HCT116 (cell line): ENCODE results near the gene FCRL6.

Source experiments
- EGR1 ChIP-seq: IDR thresholded peaks from 2 replicates; pipeline ENCODE4 v1.6.1; 2012; ENCODE audit warnings: low read depth
- EZH2 ChIP-seq: fragments of 200-600 bp; sonication (generic); IDR thresholded peaks from 2 replicates; pipeline ENCODE4 v1.6.1; 2017; ENCODE audit warnings: antibody characterized with exemption, mixed run types
- EZH2phosphoT487 ChIP-seq: fragments of 200-600 bp; IDR thresholded peaks from 2 replicates; pipeline ENCODE4 v1.6.1; 2018; ENCODE audit warnings: antibody characterized with exemption, borderline replicate concordance
- POLR2A ChIP-seq: IDR thresholded peaks from 2 replicates; pipeline ENCODE4 v1.7.0; 2011; ENCODE audit warnings: borderline replicate concordance; ENCODE audit not compliant: insufficient read depth, insufficient read length; ENCODE audit errors: extremely low read depth
- POLR2AphosphoS5 ChIP-seq: IDR thresholded peaks from 2 replicates; pipeline ENCODE4 v1.6.1; 2011; ENCODE audit warnings: mild to moderate bottlenecking, low read depth, low read length, moderate library complexity
- SP1 ChIP-seq: IDR thresholded peaks from 2 replicates; pipeline ENCODE4 v1.6.1; 2012; ENCODE audit warnings: low read depth
- TCF7L2 ChIP-seq: IDR thresholded peaks from 2 replicates; pipeline ENCODE4 v1.7.0; 2011; ENCODE audit warnings: borderline replicate concordance, inconsistent platforms; ENCODE audit not compliant: insufficient read depth, insufficient read length; ENCODE audit errors: extremely low read depth
- YY1 ChIP-seq: IDR thresholded peaks from 2 replicates; pipeline ENCODE4 v1.6.1; 2011; ENCODE audit warnings: low read length, low read depth, moderate library complexity, mild to moderate bottlenecking; ENCODE audit not compliant: insufficient replicate concordance; ENCODE audit errors: extremely low read depth
- TF ChIP-seq, protein P1 (sequence below), 3 experiments: fragments of 200-600 bp in 1 of 3; sonication (generic) in 1 of 3; IDR thresholded peaks in 2 of 3; conservative IDR thresholded peaks in 1 of 3; 2 replicates each; pipeline ENCODE4 v1.5.1; 2012 to 2017; ENCODE audit warnings: low read depth in 2 of 3, low read length in 2 of 3, antibody characterized with exemption in 1 of 3, borderline replicate concordance in 1 of 3, control low read depth in 1 of 3, mild to moderate bottlenecking in 1 of 3, mixed read lengths in 1 of 3, mixed run types in 1 of 3, moderate library complexity in 1 of 3; ENCODE audit not compliant: insufficient read depth in 1 of 3
- TF ChIP-seq, protein P2 (sequence below): IDR thresholded peaks from 2 replicates; pipeline ENCODE4 v1.6.1; 2011; ENCODE audit warnings: mild to moderate bottlenecking, low read length, moderate library complexity; ENCODE audit not compliant: insufficient replicate concordance; ENCODE audit errors: extremely low read depth

DNA sequence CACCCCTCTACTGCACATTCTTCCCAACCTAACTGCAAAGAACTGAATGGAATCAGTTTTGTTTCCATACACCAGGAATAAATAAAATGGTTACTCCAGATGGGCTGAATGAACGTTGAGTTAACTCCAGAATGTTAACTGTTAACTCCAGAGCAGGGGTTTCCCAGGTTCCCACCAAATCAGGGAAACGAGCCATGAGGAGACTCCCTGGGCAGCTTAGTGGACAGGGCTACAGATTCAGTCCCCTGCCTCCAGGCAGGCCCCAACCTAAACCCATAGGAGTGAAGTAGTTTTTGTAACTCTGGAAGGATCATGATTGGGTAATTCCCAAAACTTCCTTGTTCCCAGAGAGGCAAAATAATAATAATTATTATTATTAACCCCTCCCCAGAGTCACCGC is 46.2 kb downstream of the FCRL6 start:
- TF ChIP-seq EZH2phosphoT487 (no peak), TCF7L2 (no peak), EZH2 (no peak), POLR2A (no peak), EGR1 (no peak), SP1 (no peak), YY1 (no peak), POLR2AphosphoS5 (no peak)
- TF ChIP-seq, protein P1, sequence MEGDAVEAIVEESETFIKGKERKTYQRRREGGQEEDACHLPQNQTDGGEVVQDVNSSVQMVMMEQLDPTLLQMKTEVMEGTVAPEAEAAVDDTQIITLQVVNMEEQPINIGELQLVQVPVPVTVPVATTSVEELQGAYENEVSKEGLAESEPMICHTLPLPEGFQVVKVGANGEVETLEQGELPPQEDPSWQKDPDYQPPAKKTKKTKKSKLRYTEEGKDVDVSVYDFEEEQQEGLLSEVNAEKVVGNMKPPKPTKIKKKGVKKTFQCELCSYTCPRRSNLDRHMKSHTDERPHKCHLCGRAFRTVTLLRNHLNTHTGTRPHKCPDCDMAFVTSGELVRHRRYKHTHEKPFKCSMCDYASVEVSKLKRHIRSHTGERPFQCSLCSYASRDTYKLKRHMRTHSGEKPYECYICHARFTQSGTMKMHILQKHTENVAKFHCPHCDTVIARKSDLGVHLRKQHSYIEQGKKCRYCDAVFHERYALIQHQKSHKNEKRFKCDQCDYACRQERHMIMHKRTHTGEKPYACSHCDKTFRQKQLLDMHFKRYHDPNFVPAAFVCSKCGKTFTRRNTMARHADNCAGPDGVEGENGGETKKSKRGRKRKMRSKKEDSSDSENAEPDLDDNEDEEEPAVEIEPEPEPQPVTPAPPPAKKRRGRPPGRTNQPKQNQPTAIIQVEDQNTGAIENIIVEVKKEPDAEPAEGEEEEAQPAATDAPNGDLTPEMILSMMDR (IDR thresholded peaks at IDR 0.05 in 2 of 3, conservative IDR thresholded peaks at IDR 0.05 in 1 of 3; ENCODE audit: borderline replicate concordance in 1 of 3, insufficient read depth in 1 of 3, low read depth in 2 of 3, low read length in 2 of 3), result no peak
- TF ChIP-seq, protein P2, sequence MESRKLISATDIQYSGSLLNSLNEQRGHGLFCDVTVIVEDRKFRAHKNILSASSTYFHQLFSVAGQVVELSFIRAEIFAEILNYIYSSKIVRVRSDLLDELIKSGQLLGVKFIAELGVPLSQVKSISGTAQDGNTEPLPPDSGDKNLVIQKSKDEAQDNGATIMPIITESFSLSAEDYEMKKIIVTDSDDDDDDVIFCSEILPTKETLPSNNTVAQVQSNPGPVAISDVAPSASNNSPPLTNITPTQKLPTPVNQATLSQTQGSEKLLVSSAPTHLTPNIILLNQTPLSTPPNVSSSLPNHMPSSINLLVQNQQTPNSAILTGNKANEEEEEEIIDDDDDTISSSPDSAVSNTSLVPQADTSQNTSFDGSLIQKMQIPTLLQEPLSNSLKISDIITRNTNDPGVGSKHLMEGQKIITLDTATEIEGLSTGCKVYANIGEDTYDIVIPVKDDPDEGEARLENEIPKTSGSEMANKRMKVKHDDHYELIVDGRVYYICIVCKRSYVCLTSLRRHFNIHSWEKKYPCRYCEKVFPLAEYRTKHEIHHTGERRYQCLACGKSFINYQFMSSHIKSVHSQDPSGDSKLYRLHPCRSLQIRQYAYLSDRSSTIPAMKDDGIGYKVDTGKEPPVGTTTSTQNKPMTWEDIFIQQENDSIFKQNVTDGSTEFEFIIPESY, result no peak
